Kidney glomerular epithelial cell (primary cell): Measurements from ENCODE around the gene PTPRT.

ENCODE experiments used
- DNase-seq: peaks from one replicate; lab custom pipeline; 2025; lab: John Stamatoyannopoulos, UW

PTPRT gene

DNA sequence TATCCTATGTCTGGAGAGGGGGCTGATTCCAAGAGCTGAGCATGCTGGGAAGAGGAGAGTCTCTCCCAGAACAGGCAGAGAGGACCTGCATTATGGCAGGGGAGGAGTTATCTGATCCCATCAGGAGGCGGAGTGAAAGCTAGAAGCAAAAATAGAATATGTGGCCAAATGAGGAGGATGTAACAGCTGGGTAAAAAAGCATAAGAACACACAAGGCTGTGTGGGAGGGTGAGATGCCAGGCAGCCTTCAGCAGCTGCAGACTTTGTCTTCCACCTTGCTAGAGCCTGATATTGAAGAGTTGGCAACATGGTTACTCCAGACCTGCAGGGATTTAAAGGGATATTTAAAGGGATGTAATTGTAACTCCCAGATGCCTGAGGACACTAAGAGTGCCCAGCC, 167.1 kb downstream of the PTPRT start:
- DNase-seq: no peak

DNA sequence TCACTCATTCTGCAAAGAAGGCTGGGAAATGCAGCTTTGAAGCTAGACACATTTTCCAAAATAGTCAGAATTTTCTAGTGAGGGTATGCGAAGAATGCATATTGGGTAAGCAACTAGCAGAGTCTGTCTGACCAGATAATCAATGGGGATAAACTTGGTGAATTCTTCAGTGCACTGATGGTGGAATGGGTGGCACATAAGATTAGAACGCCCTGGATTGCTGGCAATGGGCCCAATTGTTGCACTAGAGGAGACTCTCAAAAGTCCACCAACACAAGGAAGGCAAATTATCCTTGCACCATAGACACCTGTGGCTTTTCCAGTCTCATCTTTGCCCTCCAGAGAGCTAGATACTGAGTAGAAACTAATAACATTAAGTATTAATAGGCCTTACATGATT, 167.6 kb downstream of the PTPRT start:
- no peak for DNase-seq

DNA sequence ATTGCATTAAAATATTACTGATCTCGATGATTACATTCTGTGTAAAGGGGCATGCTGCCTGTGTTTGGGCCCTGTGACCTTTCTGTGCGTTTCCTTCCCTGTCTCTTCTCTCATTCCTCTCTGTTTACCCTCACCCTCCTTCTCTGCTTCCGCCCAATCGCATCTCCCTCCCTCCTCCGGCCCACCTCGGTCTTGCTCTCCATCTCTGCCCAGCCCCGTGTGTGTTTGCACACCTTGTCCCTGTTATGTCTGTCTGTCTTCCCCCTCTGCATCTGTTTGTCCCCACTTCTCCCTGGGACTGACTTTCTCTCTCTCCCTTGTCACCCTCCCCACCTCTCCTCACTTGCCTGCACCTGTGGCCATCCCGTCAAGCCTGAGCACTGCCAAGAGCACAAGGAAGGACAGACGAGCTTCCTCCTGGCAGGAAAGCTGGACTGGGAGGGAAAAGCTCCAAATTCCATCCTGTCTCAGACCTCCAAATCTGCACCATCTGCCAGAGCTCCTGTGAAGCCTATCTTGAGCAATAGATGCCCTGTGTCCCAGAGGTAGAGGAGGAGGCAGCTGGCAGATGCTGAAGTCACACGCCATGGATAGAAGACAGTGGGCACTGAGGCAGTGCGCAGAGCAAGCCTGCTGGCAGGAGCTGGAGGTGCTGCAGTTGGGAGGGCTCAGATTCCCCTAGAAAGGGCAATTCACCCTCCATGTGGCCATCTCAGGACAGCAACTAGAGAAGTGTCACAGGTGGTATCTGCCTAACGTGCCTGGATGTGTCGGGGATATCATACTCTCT, 172.3 kb downstream of the PTPRT start:
- DNase-seq: no peak

DNA sequence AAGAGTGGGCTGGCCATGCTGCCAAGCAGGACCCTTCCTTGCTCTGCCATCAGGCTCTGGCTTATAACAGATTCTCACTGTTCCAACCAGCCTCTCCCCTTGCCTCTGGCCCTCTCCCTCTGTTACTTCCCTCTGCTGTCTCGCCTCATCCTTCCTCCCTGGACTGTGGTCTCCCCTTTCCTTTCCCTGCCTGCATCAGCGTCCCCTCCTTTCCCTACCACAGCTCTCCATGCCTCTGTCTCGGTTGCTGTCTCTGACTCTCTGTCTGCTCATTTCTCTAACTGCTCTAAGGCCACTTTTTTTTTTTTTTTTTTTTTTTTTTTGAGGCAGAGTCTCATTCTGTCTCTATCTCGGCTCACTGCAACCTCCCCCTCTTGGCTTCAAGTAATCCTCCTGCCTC, 173.4 kb downstream of the PTPRT start:
- DNase-seq: no peak

DNA sequence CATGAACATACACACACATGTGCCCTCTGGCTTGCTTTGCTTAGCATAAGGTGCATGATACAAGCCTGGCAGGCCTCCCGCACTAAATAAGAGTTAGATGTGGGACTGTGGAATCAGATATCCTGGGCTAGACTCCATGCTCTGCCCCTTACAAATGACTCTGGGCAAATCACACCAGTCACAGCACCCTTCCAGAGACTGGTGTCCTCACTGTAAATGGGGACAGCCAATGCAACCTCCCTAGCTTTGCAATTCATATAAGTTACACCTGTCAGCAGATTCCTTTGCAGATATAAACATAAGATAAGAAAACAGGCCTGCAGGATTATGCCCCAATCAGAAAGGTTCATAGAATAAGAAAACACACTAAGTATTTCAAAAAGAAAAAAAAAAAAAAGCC, 174.1 kb downstream of the PTPRT start:
- DNase-seq: no peak

DNA sequence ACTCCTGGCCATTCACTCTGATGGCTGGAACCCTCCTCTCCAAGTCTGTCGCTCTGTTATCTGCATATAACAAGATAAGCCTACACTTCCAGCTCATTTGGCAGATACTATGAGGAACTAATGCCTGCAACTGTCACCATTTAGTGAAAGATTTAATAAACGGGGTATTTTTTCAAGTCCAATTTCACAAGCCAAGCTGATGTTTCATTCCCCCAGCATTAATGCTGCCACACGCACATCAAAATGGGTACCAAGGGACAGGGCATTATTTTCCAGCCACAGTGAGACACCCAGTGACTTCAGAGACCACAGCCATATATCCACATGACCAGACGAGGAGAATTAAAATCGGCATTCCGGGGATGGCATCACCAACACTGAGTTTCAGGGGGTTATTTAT, 175.5 kb downstream of the PTPRT start:
- DNase-seq: no peak

DNA sequence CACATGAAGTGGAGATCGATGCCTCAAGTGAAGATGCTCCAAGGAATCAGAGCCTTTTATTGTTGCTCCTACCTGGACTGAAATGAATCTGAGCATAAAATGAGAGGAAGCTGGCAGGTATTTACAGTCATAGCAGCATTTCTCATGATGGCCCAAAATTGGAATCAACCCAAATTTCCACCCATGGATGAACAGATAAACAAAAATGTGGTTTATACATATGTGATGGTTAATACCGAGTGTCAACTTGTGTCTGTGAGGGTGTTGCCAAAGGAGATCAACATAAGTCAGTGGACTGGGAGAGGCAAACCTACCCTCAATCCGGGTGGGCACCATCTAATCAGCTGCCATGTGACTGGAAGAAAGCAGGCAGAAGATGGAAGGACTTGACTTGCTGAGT, 178.2 kb downstream of the PTPRT start:
- DNase-seq: no peak

DNA sequence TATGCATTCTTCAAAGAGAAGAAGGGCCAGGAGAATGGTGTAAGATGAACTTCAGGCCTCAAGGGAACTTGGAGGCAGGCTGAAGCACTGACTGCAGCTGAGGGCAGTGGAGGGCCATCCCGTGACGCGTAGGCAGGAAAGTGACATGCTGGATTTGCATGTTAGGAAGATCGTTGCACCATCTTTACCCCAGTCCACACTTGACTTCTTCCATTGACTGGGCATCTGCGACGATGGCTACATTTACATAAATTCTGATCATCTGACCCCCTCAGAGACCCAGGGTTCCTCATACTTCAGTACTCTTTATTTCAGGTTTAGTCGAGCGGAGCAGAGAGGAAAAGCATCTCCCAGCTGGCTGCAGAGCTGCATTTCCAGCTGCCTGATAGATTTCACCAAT, 180.2 kb downstream of the PTPRT start:
- DNase-seq: no peak

DNA sequence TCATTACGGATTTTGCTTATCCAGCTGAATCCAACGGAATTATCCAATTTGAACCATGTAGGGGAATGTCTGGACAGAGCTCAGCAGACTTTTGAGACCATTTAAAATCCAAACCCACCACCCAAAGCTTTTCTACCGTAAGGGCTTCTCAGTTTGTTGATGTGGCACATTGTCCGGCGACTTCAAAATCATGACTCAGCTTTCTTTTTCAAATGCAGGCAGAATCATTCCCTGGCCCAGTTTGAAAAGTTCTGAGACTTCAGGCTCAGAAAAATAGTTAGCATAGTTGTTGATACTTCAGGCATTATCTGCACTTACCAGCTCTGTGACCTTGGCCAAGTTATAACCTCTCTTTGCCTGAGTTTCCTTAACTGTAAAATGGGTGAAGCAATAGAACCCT, 182.2 kb downstream of the PTPRT start:
- no peak for DNase-seq

DNA sequence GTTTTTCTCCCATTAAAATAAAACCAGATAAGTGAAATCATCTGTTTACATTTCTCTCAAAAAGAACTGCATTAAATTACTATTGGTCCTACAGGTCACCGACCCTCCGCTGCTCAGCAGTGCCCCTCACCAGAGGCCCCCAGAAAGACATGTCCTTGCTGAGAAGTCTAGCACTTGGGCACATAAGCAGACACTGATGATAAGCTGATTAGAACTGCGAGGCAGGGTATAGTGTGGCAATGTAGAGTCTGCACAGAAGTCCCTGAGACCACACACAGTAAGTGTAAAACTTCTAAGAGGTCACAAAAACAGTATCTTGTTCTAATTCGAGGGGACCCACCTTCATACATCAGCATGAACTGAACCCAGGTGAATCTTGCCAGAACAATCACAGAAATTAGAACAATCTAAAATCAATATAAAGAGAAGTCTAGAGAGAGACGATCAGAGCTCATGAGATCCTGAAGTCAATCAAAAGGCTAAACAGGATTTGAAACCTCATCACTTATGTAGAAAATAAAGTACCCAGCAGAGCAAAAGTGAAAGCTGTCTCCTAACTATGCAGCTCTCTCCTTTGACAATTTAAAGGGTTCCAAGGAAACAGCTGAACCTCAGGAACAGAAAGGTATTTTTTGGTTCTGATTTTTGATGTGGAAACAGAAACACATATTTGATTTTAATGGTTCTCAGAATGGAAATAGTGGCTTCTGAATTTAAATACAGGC, 182.9 kb downstream of the PTPRT start:
- DNase-seq: no peak

DNA sequence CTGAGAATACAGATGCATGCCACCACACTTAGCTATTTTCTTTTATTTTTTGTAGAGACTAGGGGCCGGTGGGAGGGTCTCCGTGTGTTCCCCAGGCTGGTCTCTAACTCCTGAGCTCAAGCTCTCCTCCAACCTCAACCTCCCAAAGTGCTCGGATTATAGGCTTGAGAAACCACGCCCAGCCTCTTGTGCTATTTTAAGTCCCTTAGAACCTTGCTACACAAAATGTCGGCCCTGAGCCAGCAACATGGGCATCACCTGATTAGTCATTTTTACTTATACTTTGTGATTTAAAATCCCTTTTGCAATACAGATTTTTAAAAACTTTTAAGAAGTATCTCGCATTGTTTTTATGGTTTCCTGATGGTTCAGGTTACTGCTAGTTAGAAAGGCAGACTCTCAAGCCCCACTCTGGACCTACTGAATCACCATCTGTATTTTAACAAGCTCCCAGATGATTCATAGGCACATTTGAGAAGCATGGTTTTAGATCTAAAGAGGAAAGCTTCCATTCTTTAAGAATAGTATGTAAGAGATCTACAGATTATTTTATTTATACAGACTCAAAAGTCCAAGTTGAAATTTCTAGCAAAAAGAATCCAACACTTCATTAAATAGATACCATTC, 186.3 kb downstream of the PTPRT start:
- no peak for DNase-seq

DNA sequence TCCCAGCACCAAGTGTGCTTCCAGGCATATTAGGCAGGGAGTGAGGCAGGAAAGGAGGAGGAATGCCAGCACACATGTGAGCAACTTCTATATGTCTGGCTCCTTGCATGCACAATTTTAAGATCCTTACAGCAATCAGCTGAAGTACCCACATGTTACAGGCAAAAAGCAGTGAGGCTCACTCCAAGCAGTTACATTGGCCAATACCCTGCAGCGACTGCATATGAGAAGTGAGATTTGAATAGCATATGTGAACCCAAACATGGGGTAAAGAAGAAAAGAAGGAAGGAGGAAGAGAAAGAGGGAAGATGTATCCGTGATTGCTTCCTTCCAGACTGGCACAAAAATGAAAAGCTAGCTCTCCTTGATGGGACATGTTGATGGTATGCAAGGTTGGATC, 193.6 kb downstream of the PTPRT start:
- no peak for DNase-seq

DNA sequence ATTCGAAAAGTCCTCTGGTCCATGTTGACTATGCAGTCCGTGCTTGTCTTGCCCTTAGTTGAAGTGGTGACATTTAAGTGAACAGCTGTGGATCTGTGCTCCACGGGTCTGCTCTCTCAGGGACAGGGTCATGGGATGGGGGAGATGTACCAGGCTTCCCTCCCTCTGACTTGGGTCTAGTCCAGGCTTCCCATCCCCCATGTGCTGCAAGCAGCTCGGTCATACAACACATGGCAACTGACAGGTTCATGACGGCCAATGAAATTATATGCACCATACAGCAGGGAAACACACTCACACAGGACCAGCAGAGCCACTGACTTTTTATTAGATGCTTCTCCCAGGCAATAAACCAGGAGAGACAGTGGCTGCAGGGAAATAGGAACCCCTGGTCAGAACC, 201.4 kb downstream of the PTPRT start:
- no peak for DNase-seq

DNA sequence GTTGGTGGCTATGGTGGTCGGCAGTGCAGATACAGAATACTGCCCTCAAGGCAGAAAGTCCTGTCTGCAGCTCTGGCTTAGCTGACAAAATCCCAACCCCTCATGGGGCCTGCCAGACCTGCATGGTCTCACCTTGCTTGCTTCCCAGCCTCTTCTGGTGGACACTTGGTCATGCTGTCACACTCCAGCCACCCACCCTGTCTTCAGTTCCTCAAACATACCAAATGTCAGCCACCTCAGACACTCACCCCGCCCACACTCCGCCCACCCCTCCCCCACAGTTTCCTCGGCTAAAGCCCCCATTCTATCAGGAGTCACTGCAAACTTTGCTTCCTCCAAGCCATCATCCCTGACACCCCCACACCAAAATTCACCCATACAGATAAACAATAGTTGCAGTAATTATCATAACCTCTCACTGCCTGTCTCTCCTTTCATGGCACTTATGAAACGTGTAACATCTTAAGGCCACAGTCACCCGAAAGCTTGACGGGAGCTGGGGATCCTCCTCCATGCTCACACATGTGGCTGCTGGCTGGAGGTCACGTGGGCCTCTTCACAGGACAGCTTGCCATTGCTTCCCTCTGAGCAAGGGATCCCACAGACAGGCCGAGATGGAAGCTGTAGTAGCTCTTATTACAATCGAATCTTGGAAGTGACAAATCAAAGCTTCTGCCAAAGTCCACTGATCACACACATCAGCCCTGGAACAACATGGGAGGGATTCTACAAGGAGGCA, 202.2 kb downstream of the PTPRT start:
- DNase-seq: no peak

DNA sequence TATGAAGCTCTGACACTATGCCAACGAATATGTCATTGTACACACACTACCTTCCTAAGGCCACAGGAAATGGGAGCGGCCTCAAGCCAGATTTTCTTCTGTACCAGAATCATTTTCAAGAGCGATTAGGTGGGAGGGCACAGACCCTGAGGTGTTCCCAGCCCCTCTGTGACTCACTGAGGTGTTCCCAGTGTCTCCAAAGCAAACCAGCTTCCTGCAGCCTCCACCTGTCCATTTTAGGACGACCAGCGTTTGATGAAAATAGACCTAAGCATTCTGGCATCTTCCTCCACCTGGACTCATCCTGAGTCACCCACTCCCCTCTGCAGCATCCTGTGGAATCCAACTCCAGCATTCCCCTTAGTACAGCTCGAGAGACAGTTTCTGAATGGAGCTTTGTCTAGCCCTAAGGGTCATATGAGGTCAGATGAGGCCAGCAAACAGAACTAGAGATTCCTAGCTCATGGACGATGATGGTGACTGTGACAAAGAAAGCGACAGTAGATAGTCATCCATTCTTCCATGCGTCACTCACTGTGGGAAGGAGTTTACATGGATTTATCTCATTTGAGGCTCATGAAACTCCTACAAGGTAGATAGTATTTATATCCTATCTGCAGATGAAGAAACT, 203.4 kb downstream of the PTPRT start:
- DNase-seq: no peak

DNA sequence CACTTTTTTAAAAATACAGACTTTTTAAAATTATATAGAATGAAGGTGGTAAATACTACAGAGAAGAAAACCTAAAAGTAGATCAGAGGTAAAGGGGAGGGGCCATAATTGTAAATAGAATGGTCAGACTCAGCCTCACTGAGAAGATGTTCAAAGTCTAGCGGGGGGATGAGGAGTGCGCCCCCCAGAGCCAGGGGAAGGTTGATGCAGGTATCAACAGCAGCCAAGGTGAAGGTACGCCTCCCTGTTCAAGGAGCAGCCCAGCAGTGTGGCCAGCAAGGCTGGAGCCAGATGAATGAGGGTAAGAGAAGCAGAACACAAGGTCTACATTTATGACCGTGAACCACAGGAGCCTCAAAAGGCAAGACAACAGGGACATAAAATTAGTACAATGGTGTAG, 204.1 kb downstream of the PTPRT start:
- DNase-seq: no peak

DNA sequence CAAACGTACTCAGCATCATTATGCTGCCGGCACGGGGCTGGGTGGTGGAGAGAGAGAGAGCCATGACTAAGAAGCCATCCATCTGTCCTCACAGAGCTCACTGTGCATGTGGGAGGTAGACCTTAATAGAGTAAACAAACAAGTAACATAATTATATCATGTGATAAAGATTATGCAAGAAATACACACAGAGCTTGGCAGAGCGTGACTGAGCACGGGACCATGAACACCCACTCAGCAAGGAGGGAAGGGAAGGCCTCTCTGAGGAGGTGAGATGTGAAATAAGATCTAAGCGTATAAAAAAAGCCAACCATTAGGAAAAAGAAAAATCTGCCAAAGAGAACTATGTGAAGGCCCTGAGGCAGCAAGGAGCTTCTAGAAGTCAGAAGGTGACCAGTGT, 207.5 kb downstream of the PTPRT start:
- DNase-seq: no peak

DNA sequence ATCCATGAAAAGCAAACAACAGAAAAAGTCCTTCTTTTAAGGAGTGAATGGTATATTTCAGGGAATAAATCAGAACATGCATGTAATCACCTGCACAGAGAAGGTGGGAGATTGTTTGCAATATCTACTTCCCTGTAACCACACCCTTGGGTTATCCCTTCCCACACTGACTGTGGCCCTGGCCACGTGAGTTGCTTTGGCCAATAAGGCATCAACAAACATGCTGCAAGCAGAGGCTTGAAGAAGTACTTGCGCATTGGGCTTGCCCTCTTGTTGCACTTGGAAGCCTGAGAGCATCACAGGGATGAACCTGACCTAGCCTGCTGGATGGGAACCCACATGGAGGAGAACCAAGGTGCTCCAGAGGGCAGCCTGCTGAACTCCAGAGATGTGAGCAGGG, 208.5 kb downstream of the PTPRT start:
- no peak for DNase-seq

DNA sequence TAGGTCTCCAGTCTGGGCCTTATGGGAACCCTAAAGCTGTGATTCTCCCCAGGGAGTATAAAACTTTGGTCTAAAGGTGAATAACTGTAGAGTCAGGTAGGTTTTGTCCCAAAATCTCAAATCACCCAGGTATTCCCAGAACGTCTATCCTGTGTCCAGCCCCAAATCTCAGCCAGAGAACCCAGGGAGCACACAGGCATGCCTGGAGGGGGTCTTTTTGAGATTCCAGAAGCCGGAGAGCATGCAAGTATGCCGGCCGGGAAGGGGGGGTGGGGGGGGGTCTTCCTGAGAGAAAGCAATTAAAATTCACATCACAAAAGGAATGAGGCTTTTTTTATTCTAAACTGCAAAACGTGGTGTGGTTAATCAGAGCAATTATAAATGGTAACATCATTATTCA, 210.0 kb downstream of the PTPRT start:
- DNase-seq: no peak

DNA sequence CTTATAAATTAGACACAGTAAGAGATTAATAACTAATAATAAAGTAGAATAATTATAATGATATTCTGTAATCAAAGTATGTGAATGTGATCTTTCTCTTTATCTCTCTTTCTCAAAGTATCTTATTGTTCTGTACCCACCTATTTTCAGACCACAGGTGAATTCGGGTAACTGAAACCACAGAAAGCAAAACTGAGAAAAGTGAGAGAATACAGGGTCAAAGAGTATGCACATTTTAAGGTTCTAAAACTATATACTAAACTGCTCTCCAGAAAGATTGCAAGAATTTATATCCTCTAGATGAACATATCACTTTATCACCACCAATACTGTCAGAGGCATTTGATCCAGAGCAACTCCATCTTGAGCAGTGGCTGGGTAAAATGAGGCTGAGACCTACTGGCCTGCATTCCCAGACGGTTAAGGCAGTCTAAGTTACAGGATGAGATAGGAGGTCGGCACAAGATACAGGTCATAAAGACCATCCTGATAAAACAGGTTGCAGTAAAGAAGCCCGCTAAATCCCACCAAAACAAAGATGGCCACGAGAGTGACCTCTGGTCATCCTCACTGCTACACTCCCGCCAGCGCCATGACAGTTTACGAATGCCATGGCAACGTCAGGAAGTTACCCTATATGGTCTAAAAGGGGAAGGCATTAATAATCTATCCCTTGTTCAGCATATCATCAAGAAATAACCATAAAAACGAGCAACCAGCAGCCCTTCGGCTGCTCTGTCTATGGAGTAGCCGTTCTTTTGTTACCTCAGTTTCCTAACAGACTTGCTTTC, 211.3 kb downstream of the PTPRT start:
- no peak for DNase-seq

DNA sequence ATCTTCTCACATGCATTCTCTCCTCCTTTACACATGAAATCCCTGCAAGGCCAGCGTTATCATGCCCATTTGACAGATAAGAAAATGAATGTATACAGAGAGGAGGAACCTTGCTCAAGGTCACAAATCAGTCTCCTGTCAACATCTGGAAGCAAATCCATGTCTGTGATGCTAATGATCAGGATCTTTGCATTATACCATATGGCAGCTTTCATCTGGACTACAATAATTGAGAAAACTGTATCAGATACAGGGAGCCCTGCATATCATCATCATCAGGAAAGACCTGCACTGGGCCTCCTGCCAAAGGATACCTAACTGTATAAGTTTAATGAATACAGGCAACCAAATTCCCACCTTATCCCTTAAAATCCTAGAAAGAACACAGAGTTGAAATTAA, 213.7 kb downstream of the PTPRT start:
- no peak for DNase-seq
